HCT116 (cell line): Measurements from ENCODE around the gene DDX27.

ENCODE experiments used
- RAD21 ChIP-seq: IDR thresholded peaks from 2 replicates; pipeline ENCODE4 v1.6.1; 2012; ENCODE audit warnings: low read depth, mild to moderate bottlenecking
- TF ChIP-seq, protein P1 (sequence below), 3 experiments: fragments of 200-600 bp in 1 of 3; sonication (generic) in 1 of 3; IDR thresholded peaks in 2 of 3; conservative IDR thresholded peaks in 1 of 3; 2 replicates each; pipeline ENCODE4 v1.5.1; 2012 to 2017; ENCODE audit warnings: low read depth in 2 of 3, low read length in 2 of 3, antibody characterized with exemption in 1 of 3, borderline replicate concordance in 1 of 3, control low read depth in 1 of 3, mild to moderate bottlenecking in 1 of 3, mixed read lengths in 1 of 3, mixed run types in 1 of 3, moderate library complexity in 1 of 3; ENCODE audit not compliant: insufficient read depth in 1 of 3
- TF ChIP-seq, protein P2 (sequence below): IDR thresholded peaks from 2 replicates; pipeline ENCODE4 v1.6.1; 2012; ENCODE audit warnings: low read depth

- TF ChIP-seq, protein P1, sequence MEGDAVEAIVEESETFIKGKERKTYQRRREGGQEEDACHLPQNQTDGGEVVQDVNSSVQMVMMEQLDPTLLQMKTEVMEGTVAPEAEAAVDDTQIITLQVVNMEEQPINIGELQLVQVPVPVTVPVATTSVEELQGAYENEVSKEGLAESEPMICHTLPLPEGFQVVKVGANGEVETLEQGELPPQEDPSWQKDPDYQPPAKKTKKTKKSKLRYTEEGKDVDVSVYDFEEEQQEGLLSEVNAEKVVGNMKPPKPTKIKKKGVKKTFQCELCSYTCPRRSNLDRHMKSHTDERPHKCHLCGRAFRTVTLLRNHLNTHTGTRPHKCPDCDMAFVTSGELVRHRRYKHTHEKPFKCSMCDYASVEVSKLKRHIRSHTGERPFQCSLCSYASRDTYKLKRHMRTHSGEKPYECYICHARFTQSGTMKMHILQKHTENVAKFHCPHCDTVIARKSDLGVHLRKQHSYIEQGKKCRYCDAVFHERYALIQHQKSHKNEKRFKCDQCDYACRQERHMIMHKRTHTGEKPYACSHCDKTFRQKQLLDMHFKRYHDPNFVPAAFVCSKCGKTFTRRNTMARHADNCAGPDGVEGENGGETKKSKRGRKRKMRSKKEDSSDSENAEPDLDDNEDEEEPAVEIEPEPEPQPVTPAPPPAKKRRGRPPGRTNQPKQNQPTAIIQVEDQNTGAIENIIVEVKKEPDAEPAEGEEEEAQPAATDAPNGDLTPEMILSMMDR (IDR thresholded peaks at IDR 0.05 in 2 of 3, conservative IDR thresholded peaks at IDR 0.05 in 1 of 3; ENCODE audit: borderline replicate concordance in 1 of 3, insufficient read depth in 1 of 3, low read depth in 2 of 3, low read length in 2 of 3), result no peak
- TF ChIP-seq, protein P2, sequence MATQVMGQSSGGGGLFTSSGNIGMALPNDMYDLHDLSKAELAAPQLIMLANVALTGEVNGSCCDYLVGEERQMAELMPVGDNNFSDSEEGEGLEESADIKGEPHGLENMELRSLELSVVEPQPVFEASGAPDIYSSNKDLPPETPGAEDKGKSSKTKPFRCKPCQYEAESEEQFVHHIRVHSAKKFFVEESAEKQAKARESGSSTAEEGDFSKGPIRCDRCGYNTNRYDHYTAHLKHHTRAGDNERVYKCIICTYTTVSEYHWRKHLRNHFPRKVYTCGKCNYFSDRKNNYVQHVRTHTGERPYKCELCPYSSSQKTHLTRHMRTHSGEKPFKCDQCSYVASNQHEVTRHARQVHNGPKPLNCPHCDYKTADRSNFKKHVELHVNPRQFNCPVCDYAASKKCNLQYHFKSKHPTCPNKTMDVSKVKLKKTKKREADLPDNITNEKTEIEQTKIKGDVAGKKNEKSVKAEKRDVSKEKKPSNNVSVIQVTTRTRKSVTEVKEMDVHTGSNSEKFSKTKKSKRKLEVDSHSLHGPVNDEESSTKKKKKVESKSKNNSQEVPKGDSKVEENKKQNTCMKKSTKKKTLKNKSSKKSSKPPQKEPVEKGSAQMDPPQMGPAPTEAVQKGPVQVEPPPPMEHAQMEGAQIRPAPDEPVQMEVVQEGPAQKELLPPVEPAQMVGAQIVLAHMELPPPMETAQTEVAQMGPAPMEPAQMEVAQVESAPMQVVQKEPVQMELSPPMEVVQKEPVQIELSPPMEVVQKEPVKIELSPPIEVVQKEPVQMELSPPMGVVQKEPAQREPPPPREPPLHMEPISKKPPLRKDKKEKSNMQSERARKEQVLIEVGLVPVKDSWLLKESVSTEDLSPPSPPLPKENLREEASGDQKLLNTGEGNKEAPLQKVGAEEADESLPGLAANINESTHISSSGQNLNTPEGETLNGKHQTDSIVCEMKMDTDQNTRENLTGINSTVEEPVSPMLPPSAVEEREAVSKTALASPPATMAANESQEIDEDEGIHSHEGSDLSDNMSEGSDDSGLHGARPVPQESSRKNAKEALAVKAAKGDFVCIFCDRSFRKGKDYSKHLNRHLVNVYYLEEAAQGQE, result no peak
- TF ChIP-seq RAD21, result no peak
Measured at GRCh38 chr20:49236301-49236700, 17.1 kb downstream of the DDX27 start.
